SH-SY5Y (cell line): ENCODE results near the gene GGT6.

Source experiments
- GATA2 ChIP-seq: IDR thresholded peaks from 2 replicates; pipeline ENCODE4 v1.6.1; 2011; ENCODE audit warnings: mild to moderate bottlenecking, low read depth, low read length
- GATA3 ChIP-seq: IDR thresholded peaks from 2 replicates; pipeline ENCODE4 v1.6.1; 2011; ENCODE audit warnings: low read depth, mild to moderate bottlenecking, low read length, moderate library complexity

DNA sequence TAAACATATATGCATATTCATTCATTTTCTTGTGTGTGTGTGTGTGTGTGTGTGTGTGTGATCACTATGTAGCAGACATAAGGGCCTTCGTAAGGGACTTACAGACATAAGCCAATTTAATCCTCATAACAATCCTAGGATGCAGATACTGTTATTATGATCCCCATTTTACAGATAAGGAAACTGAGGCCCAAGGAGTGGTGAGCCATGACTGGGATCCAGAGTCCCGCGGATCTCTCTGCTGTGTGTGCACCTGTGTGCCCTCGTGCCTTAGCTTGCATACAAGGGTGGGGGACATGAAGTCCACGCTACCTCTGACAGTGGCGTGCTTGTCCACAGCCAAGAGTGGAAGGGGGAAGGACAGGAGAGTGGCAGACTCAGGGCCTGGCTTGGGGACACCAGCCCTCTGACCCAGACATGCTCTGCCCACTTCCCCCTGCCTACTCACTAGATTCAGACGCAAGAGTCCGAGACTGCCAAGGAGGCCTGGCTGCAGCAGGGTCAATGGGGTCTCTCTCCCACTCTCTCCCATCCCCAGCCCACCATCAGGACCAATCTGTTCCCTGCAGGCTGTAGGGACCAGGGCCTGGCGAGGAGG, 14.2 kb upstream of the GGT6 start:
- TF ChIP-seq GATA2 (no peak), GATA3 (no peak)
